Activated T-cell treated with anti-CD3 and anti-CD28 coated beads, Interleukin-2, amount 50 U/mL, for 24 hours (primary cell): ENCODE measurements around the gene TSPAN17.

ENCODE experiments used
- DNase-seq: peaks from one replicate; pipeline ENCODE4 v3.0.0-alpha.2; 2020
- H3K27ac Mint-ChIP-seq: 2 replicates; pipeline ENCODE4 v1.8.0; 2020; ENCODE audit warnings: mild to moderate bottlenecking, mixed read lengths
- H3K27me3 Mint-ChIP-seq: 2 replicates; pipeline ENCODE4 v1.8.0; 2020; ENCODE audit warnings: mixed read lengths
- H3K36me3 Mint-ChIP-seq: 2 replicates; pipeline ENCODE4 v1.8.0; 2020; ENCODE audit warnings: low read depth, mixed read lengths
- H3K4me1 Mint-ChIP-seq: 2 replicates; pipeline ENCODE4 v1.8.0; 2020; ENCODE audit warnings: low read depth, mixed read lengths
- H3K4me3 Mint-ChIP-seq: 2 replicates; pipeline ENCODE4 v1.8.0; 2020; ENCODE audit warnings: mild to moderate bottlenecking, moderate library complexity, mixed read lengths
- H3K9me3 Mint-ChIP-seq: 2 replicates; pipeline ENCODE4 v1.8.0; 2020; ENCODE audit warnings: mixed read lengths

Gene TSPAN17

DNA sequence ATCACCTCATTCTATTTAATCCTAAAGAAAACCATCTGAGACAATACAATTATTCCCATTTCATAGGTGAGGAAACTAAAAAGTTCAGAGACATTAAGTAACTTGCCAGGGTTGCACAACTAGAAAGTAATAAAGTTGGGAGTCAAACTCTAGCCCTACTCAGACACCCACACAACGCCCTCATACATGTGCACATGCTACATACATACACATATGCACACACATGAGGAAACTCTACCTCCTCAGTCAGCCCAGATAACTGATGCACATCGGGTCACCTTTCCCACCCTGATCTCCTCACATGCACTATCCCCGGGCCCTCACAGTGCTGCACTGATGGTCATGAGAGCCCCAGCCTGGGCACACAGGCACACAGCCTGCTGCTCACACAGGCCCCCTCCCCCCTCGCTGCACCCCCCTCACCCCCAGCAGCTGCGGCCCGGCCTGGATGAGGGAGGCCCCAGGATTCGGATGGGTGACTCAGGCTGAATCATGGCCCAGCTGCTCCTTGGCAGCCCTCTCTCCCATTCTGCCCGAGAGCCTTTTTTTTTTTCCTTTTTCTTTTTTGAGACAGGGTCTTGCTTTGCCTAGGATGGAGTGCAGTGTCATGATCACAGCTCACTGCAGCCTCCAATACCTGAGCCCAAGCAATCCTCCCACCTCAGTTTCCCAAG, 32.3 kb upstream of the TSPAN17 start:
- Mint-ChIP-seq H3K9me3 (no peaks in the 10 kb centered on the region), H3K4me3 (no peak overlapping the region), H3K36me3 (no peaks in the 10 kb centered on the region), H3K4me1 (peaks cover 17% of the 10 kb centered on the region), H3K27me3 (peaks cover 70% of the 10 kb centered on the region), H3K27ac (no peak overlapping the region)
- no peak for DNase-seq

DNA sequence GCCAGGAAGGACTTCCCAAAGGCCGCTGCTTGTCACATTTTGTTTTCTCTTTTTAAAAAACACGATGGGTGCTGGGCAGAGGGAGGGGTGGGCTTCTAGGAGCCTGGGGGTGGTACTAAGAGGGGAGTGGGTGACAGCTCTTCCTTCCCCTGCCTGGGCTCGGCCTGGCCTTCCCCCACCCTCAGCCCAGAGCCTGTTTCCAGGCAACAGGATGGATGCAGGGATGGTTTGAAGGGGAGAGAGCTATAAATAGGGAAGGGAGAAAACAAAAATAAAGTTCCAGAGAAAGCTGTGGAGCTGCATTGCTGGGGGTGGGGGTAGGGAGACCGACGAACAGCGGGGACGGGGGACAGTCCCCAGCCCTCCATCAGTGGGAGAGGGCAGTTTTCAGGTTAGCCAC, 30.8 kb upstream of the TSPAN17 start:
- H3K36me3 Mint-ChIP-seq, result no peaks in the 10 kb centered on the region
- DNase-seq, result no peak
- H3K4me3 Mint-ChIP-seq, result no peak overlapping the region
- H3K9me3 Mint-ChIP-seq, result no peaks in the 10 kb centered on the region
- peaks cover 19% of the 10 kb centered on the region for H3K4me1 Mint-ChIP-seq
- peaks cover 79% of the 10 kb centered on the region for H3K27me3 Mint-ChIP-seq
- no peak overlapping the region for H3K27ac Mint-ChIP-seq

DNA sequence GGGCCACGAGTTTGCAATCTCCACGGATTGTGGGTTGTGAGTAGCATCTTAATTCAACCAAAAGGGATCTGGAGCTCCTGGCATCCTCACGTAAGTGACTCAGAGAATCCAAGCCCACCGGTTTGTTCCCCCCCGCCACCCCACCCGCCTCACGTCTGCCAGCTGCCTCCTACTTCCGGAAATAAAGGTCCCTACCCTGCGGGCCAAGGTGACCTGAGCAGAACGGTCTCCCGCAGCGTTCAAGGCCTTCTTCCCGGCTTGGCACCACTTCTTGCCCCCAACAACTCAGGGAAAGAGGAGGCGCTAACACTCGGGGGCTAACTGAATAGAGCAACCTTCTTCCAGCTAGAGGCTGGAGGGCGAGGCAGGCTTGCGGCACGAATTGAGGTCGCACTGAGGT, 28.5 kb upstream of the TSPAN17 start:
- Mint-ChIP-seq H3K4me3 (no peak overlapping the region), H3K27me3 (peaks cover 73% of the 10 kb centered on the region), H3K9me3 (no peaks in the 10 kb centered on the region), H3K36me3 (no peaks in the 10 kb centered on the region), H3K4me1 (peaks cover 18% of the 10 kb centered on the region), H3K27ac (no peak overlapping the region)
- DNase-seq, result no peak

DNA sequence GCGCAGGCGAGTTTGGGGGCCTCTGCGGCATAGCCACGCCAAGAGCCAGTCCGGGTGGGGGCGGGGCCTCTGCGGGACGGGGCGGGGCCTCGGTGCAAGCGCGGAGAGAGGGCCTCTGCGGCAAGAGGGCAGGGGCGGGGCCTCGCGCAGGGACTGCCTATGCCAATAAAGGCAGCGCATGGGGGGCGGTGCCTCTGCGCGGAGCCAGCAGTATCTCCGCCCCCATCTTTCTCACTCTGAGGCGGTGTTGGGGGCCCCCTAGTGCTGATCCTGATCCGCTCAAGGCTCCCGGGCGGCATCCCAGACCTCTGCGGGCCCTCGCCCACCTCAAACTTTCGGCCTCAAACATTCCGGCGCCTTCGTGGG, 28.1 kb upstream of the TSPAN17 start:
- Mint-ChIP-seq H3K27ac (no peak overlapping the region), H3K4me1 (peaks cover 18% of the 10 kb centered on the region), H3K4me3 (no peak overlapping the region), H3K36me3 (no peaks in the 10 kb centered on the region), H3K9me3 (no peaks in the 10 kb centered on the region), H3K27me3 (peaks cover 77% of the 10 kb centered on the region)
- peak; percentile 85 for DNase-seq

DNA sequence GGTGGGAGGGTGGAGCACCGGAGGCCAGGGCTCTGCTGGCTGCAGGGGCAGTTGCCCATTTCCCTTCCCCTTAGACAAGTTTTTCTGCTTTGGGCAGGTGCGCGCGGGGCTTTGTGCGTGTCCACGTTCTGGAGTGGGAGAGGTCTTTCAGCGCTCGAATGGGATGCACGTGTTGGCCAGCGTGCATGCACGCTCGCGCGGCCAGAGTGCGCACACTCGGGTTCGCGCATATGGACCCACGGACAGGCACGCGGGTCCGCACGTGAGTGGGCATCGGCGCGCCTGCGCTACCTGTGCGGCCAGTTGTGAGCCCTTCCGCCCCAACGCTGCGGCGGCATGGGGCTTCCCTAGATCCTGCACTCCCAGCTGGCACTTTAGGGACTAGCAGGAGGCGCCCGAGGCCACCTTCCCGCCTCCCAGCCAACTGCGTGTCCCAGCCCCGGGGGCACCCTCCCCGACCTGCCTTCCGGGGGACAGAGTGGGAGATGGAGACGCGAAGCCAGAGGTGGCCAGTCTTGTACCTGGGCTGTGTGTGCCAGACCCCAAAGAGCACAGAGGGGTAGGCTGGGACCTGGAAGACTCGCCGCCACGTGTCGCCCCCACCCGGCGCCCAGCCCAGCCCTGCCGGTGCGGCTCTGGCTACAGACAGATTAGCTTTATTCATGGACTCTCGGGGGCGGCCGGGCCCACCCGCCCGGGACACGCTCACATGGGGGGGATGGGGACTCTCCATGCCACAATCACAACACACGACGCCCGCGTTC, 27.5 kb upstream of the TSPAN17 start:
- H3K4me3 Mint-ChIP-seq, result peak overlapping the region; percentile 42
- H3K27ac Mint-ChIP-seq, result no peak overlapping the region
- no peaks in the 10 kb centered on the region for H3K36me3 Mint-ChIP-seq
- H3K4me1 Mint-ChIP-seq, result peaks cover 18% of the 10 kb centered on the region
- no peak for DNase-seq
- H3K27me3 Mint-ChIP-seq, result peaks cover 78% of the 10 kb centered on the region
- no peaks in the 10 kb centered on the region for H3K9me3 Mint-ChIP-seq

DNA sequence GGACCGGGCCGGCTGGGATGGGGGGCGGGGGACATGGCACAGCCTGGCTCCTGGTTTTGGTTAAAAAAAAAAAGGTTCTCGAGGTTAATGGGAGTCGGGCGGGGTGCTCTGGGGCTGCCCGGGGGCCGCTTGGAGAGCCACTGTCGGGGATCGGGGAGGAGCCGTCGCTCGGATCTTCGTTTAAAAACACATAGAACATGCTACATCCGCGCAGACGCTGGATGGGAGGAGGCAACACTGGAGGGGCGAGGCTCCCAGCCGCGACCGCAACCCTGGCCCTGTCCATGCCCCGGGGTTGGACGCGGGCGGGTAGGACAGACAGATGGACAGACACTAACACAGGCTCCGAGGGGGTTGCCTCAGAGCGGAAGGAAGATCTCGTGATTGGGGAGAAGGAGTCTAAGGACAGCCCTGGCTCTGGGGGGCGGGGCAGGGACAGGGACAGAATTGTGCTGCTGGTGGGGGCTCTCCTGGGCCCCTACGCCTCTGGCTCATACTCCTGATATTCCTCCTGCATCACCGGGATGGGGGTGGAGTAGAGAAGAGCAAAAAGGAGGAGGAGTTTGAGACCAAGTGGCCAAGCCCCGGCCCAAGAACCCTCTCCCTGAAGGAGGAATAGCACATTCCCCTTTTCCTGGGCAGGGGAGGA, 26.8 kb upstream of the TSPAN17 start:
- H3K9me3 Mint-ChIP-seq, result no peaks in the 10 kb centered on the region
- H3K27me3 Mint-ChIP-seq, result peaks cover 81% of the 10 kb centered on the region
- H3K36me3 Mint-ChIP-seq, result no peaks in the 10 kb centered on the region
- DNase-seq, result peak; percentile 45
- peak overlapping the region; percentile 42 for H3K4me3 Mint-ChIP-seq
- H3K27ac Mint-ChIP-seq, result no peak overlapping the region
- H3K4me1 Mint-ChIP-seq, result peaks cover 18% of the 10 kb centered on the region

DNA sequence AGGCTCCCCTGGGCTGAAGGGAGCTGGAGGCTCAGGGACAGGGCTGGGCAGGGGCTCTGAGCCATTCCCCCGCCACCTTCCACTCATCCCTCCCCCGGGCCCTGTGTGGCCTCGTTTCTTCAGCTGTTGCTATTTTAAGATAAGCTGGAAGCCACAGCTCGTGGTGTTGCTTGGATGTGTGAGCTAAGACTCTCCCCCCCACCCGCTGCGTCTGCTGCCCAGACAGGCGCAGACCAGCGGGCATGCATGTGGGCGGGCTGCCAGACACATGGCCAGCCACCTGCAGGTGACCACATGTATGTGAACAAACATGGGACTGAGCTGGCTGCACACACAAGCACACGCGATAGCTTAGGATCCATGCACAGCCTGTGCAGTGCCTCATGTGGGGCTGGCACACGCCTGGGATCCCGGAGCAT, 25.6 kb upstream of the TSPAN17 start:
- H3K4me3 Mint-ChIP-seq, result no peak overlapping the region
- no peak for DNase-seq
- H3K27me3 Mint-ChIP-seq, result peaks cover 77% of the 10 kb centered on the region
- peaks cover 18% of the 10 kb centered on the region for H3K4me1 Mint-ChIP-seq
- no peak overlapping the region for H3K27ac Mint-ChIP-seq
- H3K9me3 Mint-ChIP-seq, result no peaks in the 10 kb centered on the region
- H3K36me3 Mint-ChIP-seq, result no peaks in the 10 kb centered on the region

DNA sequence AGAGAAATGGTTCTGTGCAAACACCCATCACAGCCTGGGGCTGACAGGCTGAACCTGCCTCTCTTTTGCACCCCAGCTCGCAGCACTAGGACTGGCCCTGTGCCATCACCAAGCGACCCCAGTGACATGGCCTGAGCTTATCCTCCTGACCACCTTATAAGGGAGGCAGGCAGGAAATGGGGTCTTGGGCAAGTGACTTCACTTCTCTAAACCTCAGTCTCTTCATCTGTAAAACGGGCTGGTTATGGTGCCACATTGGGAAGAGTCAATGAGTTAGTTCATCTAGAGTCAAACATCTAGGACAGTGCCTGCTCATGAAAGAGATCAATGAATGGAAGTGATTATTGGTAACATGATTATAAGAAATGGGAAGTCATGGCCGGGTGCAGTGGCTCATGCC, 23.1 kb upstream of the TSPAN17 start:
- H3K27ac Mint-ChIP-seq, result no peak overlapping the region

DNA sequence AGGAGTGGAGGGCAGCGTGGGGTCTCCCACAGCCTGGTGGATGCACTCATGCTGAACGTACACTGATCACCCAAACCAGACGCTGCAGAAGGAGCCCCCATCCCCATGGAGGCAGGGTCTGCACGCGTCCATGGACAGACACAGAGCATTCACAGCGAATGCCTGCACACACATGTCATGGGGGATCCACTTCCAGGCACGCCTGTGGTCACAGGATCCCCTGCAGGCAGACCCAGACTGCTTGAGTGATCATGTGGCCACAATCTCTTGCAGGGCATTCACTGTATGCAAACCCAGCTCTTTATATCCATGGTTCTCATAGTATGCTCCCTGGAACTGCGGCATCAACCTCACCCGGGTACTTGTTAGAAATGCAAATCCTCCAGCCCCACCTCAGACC, 22.3 kb upstream of the TSPAN17 start:
- Mint-ChIP-seq H3K9me3 (no peaks in the 10 kb centered on the region), H3K27me3 (peaks cover 78% of the 10 kb centered on the region)

More for the DNA sequence above, 23.1 kb upstream of the TSPAN17 start:
- Mint-ChIP-seq H3K27me3 (peaks cover 78% of the 10 kb centered on the region), H3K4me1 (peaks cover 14% of the 10 kb centered on the region), H3K4me3 (no peak overlapping the region), H3K36me3 (no peaks in the 10 kb centered on the region), H3K9me3 (no peaks in the 10 kb centered on the region)
- no peak for DNase-seq

DNA sequence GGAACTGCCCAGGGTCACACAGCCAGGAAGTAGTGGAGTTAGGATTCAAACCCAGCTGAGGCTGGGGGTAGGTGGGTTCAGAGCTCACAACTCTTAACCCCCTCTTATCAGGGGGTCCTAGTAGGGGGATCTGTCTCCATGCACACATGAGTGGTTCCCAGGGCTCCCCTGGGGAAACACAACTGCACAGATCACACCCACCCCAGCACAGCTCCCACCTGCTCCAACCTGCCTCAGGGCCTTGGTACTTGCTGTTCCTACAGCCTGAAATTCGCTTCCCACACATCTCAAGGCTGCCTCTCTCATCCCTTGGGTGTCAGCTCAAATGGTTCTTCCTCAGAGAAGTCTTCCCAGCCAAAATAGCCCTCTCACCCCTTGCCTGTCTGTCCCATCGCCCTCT, 21.8 kb upstream of the TSPAN17 start:
- Mint-ChIP-seq H3K36me3 (no peaks in the 10 kb centered on the region), H3K27ac (no peak overlapping the region), H3K27me3 (peaks cover 75% of the 10 kb centered on the region), H3K4me1 (peaks cover 11% of the 10 kb centered on the region), H3K9me3 (no peaks in the 10 kb centered on the region), H3K4me3 (no peak overlapping the region)
- DNase-seq, result no peak

More for the DNA sequence above, 22.3 kb upstream of the TSPAN17 start:
- no peaks in the 10 kb centered on the region for H3K36me3 Mint-ChIP-seq
- peaks cover 14% of the 10 kb centered on the region for H3K4me1 Mint-ChIP-seq
- DNase-seq, result no peak
- no peak overlapping the region for H3K27ac Mint-ChIP-seq
- no peak overlapping the region for H3K4me3 Mint-ChIP-seq

DNA sequence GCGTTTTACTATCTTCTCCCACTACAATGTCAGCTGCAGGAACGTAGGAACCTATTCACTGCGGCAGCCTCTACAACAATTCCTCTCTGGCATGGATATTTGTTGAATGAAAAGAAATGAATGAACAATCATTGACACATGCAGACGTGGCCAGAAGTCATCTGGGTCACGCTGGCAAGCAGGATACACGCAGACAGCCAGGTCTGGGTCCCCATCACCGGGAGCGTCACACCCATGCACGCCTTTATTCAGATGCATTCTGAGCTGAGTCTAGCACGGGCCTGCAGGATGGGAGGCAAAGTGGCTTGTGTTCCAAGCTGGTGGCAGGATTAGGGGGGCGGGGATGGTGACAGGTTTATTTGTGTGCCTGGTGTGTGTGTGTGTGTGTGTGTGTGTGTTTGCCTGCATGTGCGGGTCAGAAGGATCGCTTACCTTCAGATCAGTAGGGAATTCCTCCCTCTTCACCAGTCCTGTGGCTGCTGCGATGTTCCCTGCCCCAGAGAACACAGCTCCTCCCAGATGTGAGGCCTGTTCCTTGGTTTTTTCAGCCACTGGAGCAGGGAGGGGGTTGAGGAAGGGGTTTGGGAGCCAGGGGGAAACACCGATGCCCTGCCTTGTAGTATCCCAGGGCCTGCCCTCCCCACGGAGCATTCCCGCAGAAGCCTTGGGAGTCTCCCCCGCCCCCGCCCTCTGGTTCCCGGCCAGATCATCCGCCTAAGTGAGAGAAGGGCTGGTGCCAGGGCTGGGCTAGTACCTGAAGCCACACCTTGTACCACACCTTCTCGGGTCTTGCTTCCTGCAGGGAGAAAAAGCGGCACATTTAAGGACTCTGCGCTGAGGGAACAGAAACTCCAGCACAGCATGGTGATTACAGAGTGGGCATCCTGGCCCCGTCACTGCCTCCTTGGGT, 21.1 kb upstream of the TSPAN17 start:
- no peak for DNase-seq
- no peak overlapping the region for H3K27ac Mint-ChIP-seq
- no peaks in the 10 kb centered on the region for H3K36me3 Mint-ChIP-seq
- H3K4me1 Mint-ChIP-seq, result peaks cover 14% of the 10 kb centered on the region
- H3K9me3 Mint-ChIP-seq, result no peaks in the 10 kb centered on the region
- peaks cover 76% of the 10 kb centered on the region for H3K27me3 Mint-ChIP-seq
- H3K4me3 Mint-ChIP-seq, result no peak overlapping the region

DNA sequence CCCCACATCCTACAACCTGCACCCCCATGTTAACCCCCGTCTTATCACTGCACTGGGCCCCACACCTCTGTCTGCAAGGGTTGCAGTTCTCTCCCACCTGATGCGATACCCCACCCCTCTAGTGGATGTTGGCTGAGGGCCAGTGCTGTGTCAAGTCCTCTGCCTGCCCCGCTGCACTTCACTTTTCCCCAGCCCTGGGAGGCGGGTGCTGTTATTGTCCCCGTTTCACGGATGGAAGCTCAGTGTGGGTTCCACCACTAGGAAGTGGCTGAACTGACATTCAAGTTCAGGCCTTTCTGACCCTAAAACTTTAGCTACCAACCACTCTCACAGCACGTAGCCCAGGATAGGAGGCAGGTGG, 20.4 kb upstream of the TSPAN17 start:
- Mint-ChIP-seq H3K36me3 (no peaks in the 10 kb centered on the region), H3K27ac (no peak overlapping the region), H3K4me1 (peaks cover 14% of the 10 kb centered on the region), H3K4me3 (no peak overlapping the region), H3K9me3 (no peaks in the 10 kb centered on the region), H3K27me3 (peaks cover 76% of the 10 kb centered on the region)
- DNase-seq, result no peak

DNA sequence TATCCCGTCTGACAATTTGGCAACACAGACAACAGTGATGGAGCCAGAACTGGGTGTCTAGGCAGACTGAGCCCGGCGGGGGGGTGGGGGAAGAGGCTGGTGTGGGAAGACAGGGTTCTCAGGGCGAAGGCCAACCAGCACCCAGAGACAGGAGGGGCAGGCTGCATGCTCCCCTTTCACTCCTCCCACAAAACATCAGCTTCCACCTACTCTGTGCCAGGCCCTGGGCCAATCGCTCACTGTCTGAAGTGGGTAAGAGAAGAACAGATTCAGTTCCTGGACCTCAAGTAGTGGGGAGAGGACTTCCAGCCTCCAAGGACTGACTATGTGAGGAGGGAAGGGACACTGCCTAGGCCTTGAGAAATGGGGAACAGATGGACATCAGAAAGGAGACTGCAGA, 19.7 kb upstream of the TSPAN17 start:
- no peak overlapping the region for H3K4me3 Mint-ChIP-seq
- H3K4me1 Mint-ChIP-seq, result peaks cover 14% of the 10 kb centered on the region
- no peak for DNase-seq
- H3K36me3 Mint-ChIP-seq, result no peaks in the 10 kb centered on the region
- no peak overlapping the region for H3K27ac Mint-ChIP-seq
- H3K9me3 Mint-ChIP-seq, result no peaks in the 10 kb centered on the region
- peaks cover 74% of the 10 kb centered on the region for H3K27me3 Mint-ChIP-seq

DNA sequence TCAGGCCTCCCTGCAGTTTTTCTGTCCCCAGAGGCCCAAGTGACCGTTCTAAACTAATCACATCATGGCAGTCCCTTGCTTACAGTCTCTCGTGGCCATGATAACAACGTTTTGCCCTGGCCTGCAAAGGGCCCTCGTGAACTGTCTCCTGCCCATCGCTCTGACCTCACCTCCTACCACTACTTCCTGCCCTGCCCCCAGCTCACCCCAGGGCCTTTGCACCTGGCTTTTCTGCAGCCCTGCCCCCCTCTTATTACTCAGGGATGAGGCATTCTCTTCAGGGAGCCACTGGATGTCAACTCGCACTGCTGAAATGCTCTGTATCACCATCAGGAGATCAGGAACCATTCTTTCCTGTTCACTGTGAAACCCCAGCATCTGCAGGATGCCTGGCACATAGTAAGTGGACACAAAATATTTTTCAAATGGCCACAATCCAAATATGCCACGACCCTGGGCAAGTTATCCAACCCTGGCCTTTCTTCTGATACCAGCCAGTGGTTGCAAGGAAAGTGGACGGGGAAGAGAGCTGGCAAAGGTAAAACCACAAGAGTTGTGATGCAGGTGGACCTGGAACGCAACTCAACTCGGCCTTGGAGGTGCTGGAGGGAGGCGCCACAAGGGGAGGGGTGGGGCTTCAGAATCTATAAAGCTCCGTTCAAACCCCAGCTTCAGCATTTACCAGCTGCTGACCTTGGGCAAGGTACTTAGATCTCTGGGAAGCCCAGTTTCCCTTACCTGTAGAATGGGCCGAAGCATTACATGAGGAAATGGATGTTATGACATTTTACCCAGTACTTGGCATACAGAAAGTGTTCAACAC, 18.7 kb upstream of the TSPAN17 start:
- Mint-ChIP-seq H3K36me3 (no peaks in the 10 kb centered on the region), H3K27me3 (peaks cover 82% of the 10 kb centered on the region), H3K27ac (no peak overlapping the region), H3K4me1 (peaks cover 14% of the 10 kb centered on the region), H3K9me3 (no peaks in the 10 kb centered on the region), H3K4me3 (no peak overlapping the region)
- DNase-seq, result no peak
